H1 (cell line): ENCODE measurements around the gene ENO4. TPM values are rescaled to one million over a fixed set of nuclear protein-coding genes. Genes with fewer than 3 reads are reported as not detected.

Experiments used
- CTCF ChIA-PET: fragments of 300-600 bp; sonication (Branson Sonifier 250); formaldehyde crosslinking; loops from one replicate; lab custom pipeline; 2021; ENCODE audit not compliant: partially characterized antibody; lab: Charles Lee
- POLR2A ChIA-PET: fragments of 300-600 bp; sonication (Branson Sonifier 250); formaldehyde crosslinking; loops from one replicate; lab custom pipeline; 2021; ENCODE audit warnings: inconsistent platforms; ENCODE audit not compliant: partially characterized antibody; lab: Charles Lee
- DNase-seq, 2 experiments: peaks; one replicate each; pipeline versions ENCODE4 v3.0.0 to v3.0.0-alpha.2; 2010 to 2022; ENCODE audit warnings: low spot score in 2 of 2, low read depth in 1 of 2, mixed read lengths in 1 of 2
- FAIRE-seq: peaks from 2 replicates; lab custom pipeline; 2011; peaks lifted over from hg19 to GRCh38; lab: Jason Lieb, UNC
- H2AFZ ChIP-seq: 2 replicates; pipeline ENCODE4 v1.8.1; 2012; ENCODE audit warnings: low read length, inconsistent platforms
- H2AK5ac ChIP-seq: 2 replicates; pipeline ENCODE4 v1.6.1; 2013; ENCODE audit warnings: low read depth, low read length
- H2BK120ac ChIP-seq: replicated peaks from 2 replicates; pipeline ENCODE3; 2013; ENCODE audit warnings: low read depth, low read length, inconsistent platforms
- H2BK12ac ChIP-seq: 2 replicates; pipeline ENCODE4 v1.6.1; 2013; ENCODE audit warnings: low read depth, low read length
- H2BK15ac ChIP-seq: 2 replicates; pipeline ENCODE4 v1.6.1; 2013; ENCODE audit warnings: low read length
- H2BK20ac ChIP-seq: 2 replicates; pipeline ENCODE4 v1.6.1; 2013; ENCODE audit warnings: low read length
- H2BK5ac ChIP-seq: 2 replicates; pipeline ENCODE4 v1.6.1; 2013; ENCODE audit warnings: low read depth, low read length
- H3K14ac ChIP-seq: 2 replicates; pipeline ENCODE4 v1.6.1; 2013; ENCODE audit warnings: inconsistent platforms; ENCODE audit not compliant: insufficient read length
- H3K18ac ChIP-seq: 2 replicates; pipeline ENCODE4 v1.6.1; 2013; ENCODE audit warnings: low read length; ENCODE audit errors: extremely low read depth
- H3K23ac ChIP-seq: 2 replicates; pipeline ENCODE4 v1.6.1; 2013; ENCODE audit warnings: inconsistent platforms; ENCODE audit not compliant: insufficient read length
- H3K23me2 ChIP-seq: 2 replicates; pipeline ENCODE4 v1.6.1; 2013; ENCODE audit warnings: low read depth, low read length
- H3K27ac ChIP-seq: 2 replicates; pipeline ENCODE4 v1.6.1; 2011; ENCODE audit warnings: low read depth, low read length, inconsistent platforms
- H3K27me3 ChIP-seq, 4 experiments: replicated peaks in 1 of 4; 1 replicate in 1 of 4; 2 replicates in 3 of 4; pipeline versions ENCODE4 v1.6.1 to v1.8.1; 2011 to 2013; ENCODE audit warnings: low read length in 3 of 4, mild to moderate bottlenecking in 3 of 4, inconsistent platforms in 2 of 4, mixed read lengths in 2 of 4, moderate library complexity in 1 of 4; ENCODE audit not compliant: control insufficient read depth in 3 of 4, insufficient read depth in 3 of 4; ENCODE audit errors: extremely low read depth in 1 of 4
- H3K36me3 ChIP-seq, 4 experiments: 2 replicates each; pipeline versions ENCODE4 v1.6.1 to v1.8.1; 2011 to 2013; ENCODE audit warnings: mild to moderate bottlenecking in 4 of 4, low read length in 3 of 4, moderate library complexity in 2 of 4, control low read depth in 1 of 4, inconsistent platforms in 1 of 4; ENCODE audit not compliant: insufficient read depth in 4 of 4, control insufficient read depth in 2 of 4
- H3K4ac ChIP-seq: replicated peaks from 2 replicates; pipeline ENCODE3; 2013; ENCODE audit warnings: low read length, low read depth, mixed read lengths, inconsistent platforms; ENCODE audit not compliant: insufficient read length
- H3K4me1 ChIP-seq, 4 experiments: replicated peaks in 1 of 4; 1 replicate in 1 of 4; 2 replicates in 3 of 4; pipeline versions ENCODE4 v1.6.1 to v1.8.1; 2011 to 2013; ENCODE audit warnings: low read length in 3 of 4, inconsistent platforms in 2 of 4, mixed read lengths in 1 of 4; ENCODE audit not compliant: insufficient read depth in 4 of 4, control insufficient read depth in 3 of 4
- H3K4me2 ChIP-seq, 2 experiments: 2 replicates each; pipeline versions ENCODE4 v1.6.1 to v1.8.1; 2011 to 2013; ENCODE audit warnings: low read depth in 2 of 2, low read length in 2 of 2, control low read depth in 1 of 2, inconsistent platforms in 1 of 2, mild to moderate bottlenecking in 1 of 2; ENCODE audit not compliant: insufficient read depth in 1 of 2
- H3K4me3 ChIP-seq, 4 experiments: fragments of 200-600, 300-600 bp in 1 of 4; sonication (generic), shearing (Covaris generic), sonication (Bioruptor Twin) in 1 of 4; 2 replicates each; pipeline versions ENCODE4 v1.5.1 to v1.8.1; 2011 to 2016; ENCODE audit warnings: low read length in 4 of 4, low read depth in 3 of 4, control low read depth in 2 of 4, inconsistent platforms in 2 of 4, mild to moderate bottlenecking in 2 of 4, mixed read lengths in 1 of 4, moderate library complexity in 1 of 4; ENCODE audit not compliant: insufficient read depth in 2 of 4; ENCODE audit errors: extremely low read depth in 1 of 4
- H3K56ac ChIP-seq: replicated peaks from 2 replicates; pipeline ENCODE3; 2013; ENCODE audit warnings: low read depth, mild to moderate bottlenecking, mixed read lengths, low read length, inconsistent platforms; ENCODE audit not compliant: insufficient read length
- H3K79me1 ChIP-seq: 2 replicates; pipeline ENCODE4 v1.6.1; 2013; ENCODE audit warnings: low read depth, low read length, control low read depth
- H3K79me2 ChIP-seq, 2 experiments: 2 replicates each; pipeline versions ENCODE4 v1.6.1 to v1.8.1; 2012 to 2013; ENCODE audit warnings: low read length in 2 of 2, mild to moderate bottlenecking in 2 of 2, inconsistent platforms in 1 of 2; ENCODE audit not compliant: insufficient read depth in 2 of 2, control insufficient read depth in 1 of 2
- H3K9ac ChIP-seq, 4 experiments: replicated peaks in 1 of 4; 1 replicate in 1 of 4; 2 replicates in 3 of 4; pipeline versions ENCODE4 v1.6.1 to v1.8.1; 2011 to 2013; ENCODE audit warnings: low read depth in 3 of 4, low read length in 3 of 4, control low read depth in 2 of 4, mild to moderate bottlenecking in 2 of 4, moderate library complexity in 2 of 4, inconsistent platforms in 1 of 4; ENCODE audit errors: extremely low read depth in 1 of 4
- H3K9me3 ChIP-seq, 2 experiments: 2 replicates each; pipeline versions ENCODE4 v1.6.1 to v1.8.1; 2012 to 2013; ENCODE audit warnings: mild to moderate bottlenecking in 2 of 2, moderate library complexity in 2 of 2, control low read depth in 1 of 2, inconsistent platforms in 1 of 2, low read depth in 1 of 2, low read length in 1 of 2, mixed read lengths in 1 of 2; ENCODE audit not compliant: insufficient read depth in 2 of 2
- H4K20me1 ChIP-seq, 2 experiments: replicated peaks in 1 of 2; 2 replicates each; pipeline versions ENCODE3 to v1.8.1; 2011 to 2013; ENCODE audit warnings: inconsistent platforms in 2 of 2, low read length in 2 of 2, mild to moderate bottlenecking in 1 of 2; ENCODE audit not compliant: insufficient read depth in 2 of 2, control insufficient read depth in 1 of 2
- H4K5ac ChIP-seq: 2 replicates; pipeline ENCODE4 v1.6.1; 2013; ENCODE audit warnings: low read length, low read depth, mixed read lengths, inconsistent platforms; ENCODE audit not compliant: insufficient read length
- H4K8ac ChIP-seq: 2 replicates; pipeline ENCODE4 v1.8.0; 2013; ENCODE audit warnings: mild to moderate bottlenecking, moderate library complexity, low read length, inconsistent platforms; ENCODE audit not compliant: insufficient read depth; ENCODE audit errors: extremely low read depth
- H4K91ac ChIP-seq: replicated peaks from 2 replicates; pipeline ENCODE3; 2013; ENCODE audit warnings: low read length, mixed read lengths, inconsistent platforms; ENCODE audit not compliant: insufficient read length
- CHD2 ChIP-seq: IDR thresholded peaks from 2 replicates; pipeline ENCODE4 v1.6.1; 2012; ENCODE audit warnings: low read length, improper control_type of control experiment
- E2F6 ChIP-seq: IDR thresholded peaks from 2 replicates; pipeline ENCODE4 v1.6.1; 2012; ENCODE audit warnings: inconsistent platforms
- GTF2F1 ChIP-seq: IDR thresholded peaks from 2 replicates; pipeline ENCODE4 v1.6.1; 2012; ENCODE audit warnings: low read depth, low read length, improper control_type of control experiment, borderline replicate concordance
- SIN3A ChIP-seq, 2 experiments: IDR thresholded peaks in 1 of 2; conservative IDR thresholded peaks in 1 of 2; 2 replicates each; pipeline ENCODE4 v1.6.1; 2011 to 2012; ENCODE audit warnings: low read length in 2 of 2, improper control_type of control experiment in 1 of 2, low read depth in 1 of 2, mild to moderate bottlenecking in 1 of 2
- TAF1 ChIP-seq: IDR thresholded peaks from 2 replicates; pipeline ENCODE4 v1.6.1; 2011; ENCODE audit warnings: mild to moderate bottlenecking, low read depth, low read length
- USF2 ChIP-seq: IDR thresholded peaks from 2 replicates; pipeline ENCODE4 v1.6.1; 2011; ENCODE audit warnings: low read length, improper control_type of control experiment
- WGBS, 2 experiments: shearing (Covaris generic) in 1 of 2; methylation state at CpG; one replicate each; pipeline versions ENCODE4 v1.1.6 to v1.1.7; 2013 to 2015; ENCODE audit warnings: low lambda C conversion rate in 2 of 2, mixed read lengths in 2 of 2, inconsistent platforms in 1 of 2, low coverage in 1 of 2, missing lambda C conversion rate in 1 of 2; ENCODE audit not compliant: insufficient replicate concordance in 2 of 2, insufficient coverage in 1 of 2, insufficient read length in 1 of 2; ENCODE audit errors: extremely low coverage in 1 of 2, missing lambda C conversion rate in 1 of 2; 5-methylcytosine and 5-hydroxymethylcytosine counted together
- polyA plus RNA-seq, 7 experiments: library from polyadenylated mRNA; depleted of rRNA in 3 of 7; stranded (reverse) in 5 of 7; unstranded in 2 of 7; fragments of >200 nt in 5 of 7; fragments of 200-250 nt in 2 of 7; gene quantifications; 1 replicate in 5 of 7; 2 replicates in 1 of 7; 4 replicates in 1 of 7; pipeline versions ENCODE4 v1.2.1 to v1.2.3, GENCODE V29; 2011 to 2013; ENCODE audit warnings: missing spikeins in 2 of 7, mixed read lengths in 2 of 7
- total RNA-seq: library from RNA; stranded (reverse); fragmentation: NEBNext Ultra II Directional; extraction: Animal tissue kit (Norgen Biotek cat#: 25700); gene quantifications from 2 replicates; pipeline ENCODE4 v1.2.1, GENCODE V29; 2021

The ENO4 gene
- total and polyA plus RNA-seq, 2 of the 8 experiments (the other 6 are each of a cell fraction or from before 2014, with no cell fraction given), result 0.77 TPM; not detected in 1

- H3K14ac ChIP-seq, result no peak overlapping the region
- FAIRE-seq (no peak), DNase-seq (no peak)
- H3K18ac ChIP-seq, result no peak overlapping the region
- no peaks in the 10 kb centered on the region for H3K27me3 ChIP-seq
- H4K91ac ChIP-seq, result no peak overlapping the region
- no peak overlapping the region for H3K4me2 ChIP-seq
- H3K23me2 ChIP-seq, result no peaks in the 10 kb centered on the region
- H4K8ac ChIP-seq, result no peak overlapping the region
- POLR2A ChIA-PET, result no interaction called here
- H2BK15ac ChIP-seq, result no peak overlapping the region
- no peak overlapping the region for H3K4me3 ChIP-seq
- H3K56ac ChIP-seq, result no peak overlapping the region
- TF ChIP-seq USF2, result 0 out of 2 replicates have a peak, but pooled peaks have one; percentile 18
- TF ChIP-seq E2F6, result no peak
- no peak for TF ChIP-seq SIN3A (conservative IDR thresholded peaks at IDR 0.05 in 1 of 2, IDR thresholded peaks at IDR 0.05 in 1 of 2; ENCODE audit: low read depth in 1 of 2, low read length in 2 of 2)
- TF ChIP-seq GTF2F1, result no peak
- TF ChIP-seq CHD2, result no peak
- no peak for TF ChIP-seq TAF1
- TF ChIP-seq, all 59 proteins: peak for 1
- no peak overlapping the region for H3K23ac ChIP-seq
- no peaks in the 10 kb centered on the region for H3K79me2 ChIP-seq
- H3K9me3 ChIP-seq, result no peaks in the 10 kb centered on the region
- H2BK12ac ChIP-seq, result no peak overlapping the region
- H3K9ac ChIP-seq, result no peak overlapping the region
- H4K20me1 ChIP-seq, result no peaks in the 10 kb centered on the region
- CTCF ChIA-PET, result no interaction called here
- H2BK20ac ChIP-seq, result no peak overlapping the region
- peaks cover 0 to 4% (median 0%) of the 10 kb centered on the region in 4 experiments; a peak in 1 of 8 replicates for H3K36me3 ChIP-seq
- no peak overlapping the region for H3K4ac ChIP-seq
- H2BK120ac ChIP-seq, result no peak overlapping the region
- no peak overlapping the region for H2BK5ac ChIP-seq
- no peak overlapping the region for H2AFZ ChIP-seq
- 46% methylated on average over 2 of the region's 2 CpGs; no CpG with 5 or more reads in 1 of the 2 experiments for WGBS, 2 experiments
- no peak overlapping the region for H4K5ac ChIP-seq
- no peak overlapping the region for H2AK5ac ChIP-seq
- H3K79me1 ChIP-seq, result no peaks in the 10 kb centered on the region
- no peak overlapping the region for H3K27ac ChIP-seq
- 0 out of 7 replicates have a peak, but pooled peaks cover 0 to 2% (median 0%) of the 10 kb centered on the region in 4 experiments for H3K4me1 ChIP-seq
Observed at GRCh38 chr10:116919706-116920105, 70.4 kb downstream of the ENO4 start.
